ENCODE data around the gene SYDE2.
"Not testable (repeated sequence)": the region's sequence is repeated elsewhere in the genome, so short reads cannot be mapped to it uniquely, and the experiment has no call there.

SYDE2 gene

DNA sequence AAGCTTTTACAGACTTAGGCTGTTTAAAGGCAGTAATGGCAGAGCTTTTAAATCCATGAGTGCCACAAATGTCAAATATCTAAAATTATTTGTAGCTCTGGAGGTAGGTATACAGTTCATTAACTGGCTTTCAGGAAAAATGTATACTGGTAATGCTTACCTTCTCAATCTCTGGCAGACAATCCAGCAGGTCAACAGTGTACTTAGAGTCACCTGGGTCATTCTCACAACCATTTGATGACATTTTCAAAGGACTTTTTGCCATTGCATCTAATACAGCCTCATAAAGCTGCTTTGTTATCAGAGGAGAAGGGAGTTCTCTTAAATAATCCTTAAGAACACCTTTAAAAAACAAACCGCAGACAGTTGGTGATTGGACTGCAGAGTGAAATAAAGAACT lies 31.9 kb downstream of the SYDE2 start:
- DNase-seq (ENCODE audit: low read depth in 2 of 2) = no peak

GRCh38 chr1:85166351-85166750 lies 34.5 kb downstream of the SYDE2 start:
- no peak for DNase-seq (ENCODE audit: low read depth in 2 of 2)

DNA sequence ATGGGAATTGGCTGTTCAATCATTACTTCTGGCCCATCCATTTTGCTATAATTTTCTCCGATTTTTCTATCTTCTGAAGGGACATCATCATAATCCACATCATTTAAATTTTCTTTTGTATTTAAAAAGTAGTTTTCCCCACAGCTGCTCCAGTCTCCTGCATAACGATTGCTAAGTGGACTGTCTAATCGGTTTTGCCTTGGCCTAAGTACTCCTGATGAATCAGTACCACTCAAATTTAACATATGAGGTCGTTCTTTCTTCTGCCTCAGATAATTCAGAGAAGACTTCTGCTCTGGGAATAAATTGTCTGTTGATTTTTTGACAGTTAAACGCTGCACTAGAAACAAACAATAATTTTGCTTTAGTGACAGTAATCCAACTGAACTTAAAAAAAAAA lies 41.9 kb downstream of the SYDE2 start:
- DNase-seq (ENCODE audit: low read depth in 2 of 2) = no peak

- no peak for DNase-seq (ENCODE audit: low read depth in 2 of 2)
Observed at GRCh38 chr1:85157436-85157835, 43.4 kb downstream of the SYDE2 start.

- DNase-seq (ENCODE audit: low read depth in 2 of 2) = no peak
Observed at GRCh38 chr1:85153149-85153891, 47.5 kb downstream of the SYDE2 start.

DNA sequence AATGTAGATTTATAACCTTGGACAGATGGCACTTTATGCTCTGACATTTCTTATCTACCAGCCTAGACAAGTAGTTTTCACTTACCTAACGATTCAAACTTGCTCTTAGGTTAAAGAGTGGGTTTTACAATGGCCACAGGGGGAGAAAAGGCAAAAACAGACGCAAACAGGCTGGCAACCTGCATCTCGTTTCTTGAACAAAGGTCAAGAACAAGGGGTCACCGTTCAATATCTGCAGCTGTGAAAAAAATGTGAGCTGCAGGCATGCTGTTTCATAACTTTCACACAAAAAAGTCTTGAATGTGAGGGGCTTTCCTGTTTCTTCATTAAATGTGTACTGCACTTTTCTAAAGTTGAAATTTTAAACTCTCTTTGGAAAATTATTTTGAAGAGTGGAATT lies 49.4 kb downstream of the SYDE2 start:
- no peak for DNase-seq (ENCODE audit: low read depth in 2 of 2)

GRCh38 chr1:85149805-85150204 lies 51.0 kb downstream of the SYDE2 start:
- no peak for DNase-seq (ENCODE audit: low read depth in 2 of 2)

- no peak for DNase-seq (ENCODE audit: low read depth in 2 of 2)
Observed at GRCh38 chr1:85148524-85149250, 52.1 kb downstream of the SYDE2 start.

DNA sequence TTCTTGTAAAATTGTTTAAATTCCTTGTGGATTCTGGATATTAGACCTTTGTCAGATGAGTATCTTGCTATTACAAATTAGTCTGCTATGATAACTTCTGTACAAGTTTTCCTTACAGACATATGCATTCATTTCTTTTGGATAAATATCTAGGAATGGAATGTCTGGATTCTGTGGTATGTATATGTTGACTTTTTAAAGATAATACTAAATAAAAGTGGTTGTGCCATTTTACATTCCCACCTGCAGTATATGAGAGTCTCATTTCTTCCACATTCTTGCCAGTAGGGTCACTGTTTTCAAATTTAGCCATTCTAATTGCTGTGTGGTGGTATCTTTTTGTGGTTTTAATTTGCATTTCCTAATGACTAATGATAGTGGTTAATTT lies 53.9 kb downstream of the SYDE2 start:
- DNase-seq (ENCODE audit: low read depth in 2 of 2) = no peak

DNA sequence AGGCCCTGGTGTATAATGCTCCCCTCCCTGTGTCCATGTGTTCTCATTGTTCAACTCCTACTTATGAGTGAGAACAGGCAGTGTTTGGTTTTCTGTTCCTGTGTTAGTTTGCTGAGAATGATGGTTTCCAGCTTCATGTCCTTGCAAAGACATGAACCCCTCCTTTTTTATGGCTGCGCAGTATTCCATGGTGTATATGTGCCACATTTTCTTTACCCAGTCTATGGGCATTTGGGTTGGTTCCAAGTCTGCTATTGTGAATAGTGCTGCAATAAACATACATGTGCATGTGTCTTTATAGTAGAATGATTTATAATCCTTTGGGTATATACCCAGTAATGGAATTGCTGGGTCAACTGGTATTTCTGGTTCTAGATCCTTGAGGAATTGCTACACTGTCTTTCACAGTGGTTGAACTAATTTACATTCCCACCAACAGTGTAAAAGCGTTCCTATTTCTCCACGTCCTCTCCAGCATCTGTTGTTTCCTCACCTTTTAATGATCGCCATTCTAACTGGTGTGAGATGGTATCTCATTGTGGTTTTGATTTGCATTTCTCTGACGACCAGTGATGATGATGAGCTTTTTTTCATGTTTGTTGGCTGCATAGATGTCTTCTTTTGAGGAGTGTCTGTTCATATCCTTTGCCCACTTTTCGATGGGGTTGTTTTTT lies 54.4 kb downstream of the SYDE2 start:
- DNase-seq (ENCODE audit: low read depth in 2 of 2) = not testable (repeated sequence)

GRCh38 chr1:85144351-85144750 lies 56.5 kb downstream of the SYDE2 start:
- DNase-seq (ENCODE audit: low read depth in 2 of 2) = no peak

GRCh38 chr1:85142753-85143152 lies 58.1 kb downstream of the SYDE2 start:
- DNase-seq (ENCODE audit: low read depth in 2 of 2) = no peak

DNA sequence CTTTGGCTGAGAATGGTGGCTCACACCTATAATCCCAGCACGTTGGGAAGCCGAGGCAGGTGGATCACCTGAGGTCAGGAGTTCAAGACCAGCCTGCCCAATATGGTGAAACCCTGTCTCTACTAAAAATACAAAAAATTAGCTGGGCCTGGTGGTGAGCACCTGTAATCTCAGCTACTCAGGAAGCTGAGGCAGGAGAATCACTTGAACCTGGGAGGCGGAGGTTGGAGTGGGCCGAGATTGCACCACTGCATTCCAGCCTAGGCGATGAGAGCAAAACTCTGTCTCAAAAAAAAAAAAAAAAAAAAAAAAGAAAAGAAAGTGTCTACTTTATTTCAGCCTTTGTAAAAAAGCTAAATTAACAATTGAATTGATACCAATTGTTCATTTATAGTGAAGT lies 62.4 kb downstream of the SYDE2 start:
- DNase-seq (ENCODE audit: low read depth in 2 of 2) = not testable (repeated sequence)

DNA sequence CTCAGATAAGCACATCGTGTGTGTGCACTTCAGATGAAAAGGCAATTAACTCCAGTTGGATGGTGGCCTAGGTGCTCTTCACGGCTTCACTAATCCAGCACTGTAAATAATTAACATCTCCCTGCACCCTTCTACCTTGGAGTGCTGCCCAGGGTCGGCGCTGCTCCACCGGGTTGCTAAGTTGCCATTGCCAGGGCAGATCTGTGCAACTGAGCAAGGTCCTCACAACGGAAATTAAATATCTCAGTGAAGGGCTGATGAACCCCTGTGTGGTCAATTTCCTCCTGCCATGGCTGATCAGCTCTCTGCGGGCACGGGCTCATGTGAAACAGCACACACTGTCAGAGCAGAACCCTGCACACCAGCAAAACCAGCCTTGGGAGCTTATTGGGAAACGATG lies 63.2 kb downstream of the SYDE2 start:
- no peak for DNase-seq (ENCODE audit: low read depth in 2 of 2)

GRCh38 chr1:85135392-85135798 lies 65.4 kb downstream of the SYDE2 start:
- DNase-seq (ENCODE audit: low read depth in 2 of 2) = no peak

- DNase-seq (ENCODE audit: low read depth in 2 of 2) = no peak
Observed at GRCh38 chr1:85134583-85135391, 66.0 kb downstream of the SYDE2 start.

GRCh38 chr1:85133565-85134159 lies 67.2 kb downstream of the SYDE2 start:
- no peak for DNase-seq (ENCODE audit: low read depth in 2 of 2)

DNA sequence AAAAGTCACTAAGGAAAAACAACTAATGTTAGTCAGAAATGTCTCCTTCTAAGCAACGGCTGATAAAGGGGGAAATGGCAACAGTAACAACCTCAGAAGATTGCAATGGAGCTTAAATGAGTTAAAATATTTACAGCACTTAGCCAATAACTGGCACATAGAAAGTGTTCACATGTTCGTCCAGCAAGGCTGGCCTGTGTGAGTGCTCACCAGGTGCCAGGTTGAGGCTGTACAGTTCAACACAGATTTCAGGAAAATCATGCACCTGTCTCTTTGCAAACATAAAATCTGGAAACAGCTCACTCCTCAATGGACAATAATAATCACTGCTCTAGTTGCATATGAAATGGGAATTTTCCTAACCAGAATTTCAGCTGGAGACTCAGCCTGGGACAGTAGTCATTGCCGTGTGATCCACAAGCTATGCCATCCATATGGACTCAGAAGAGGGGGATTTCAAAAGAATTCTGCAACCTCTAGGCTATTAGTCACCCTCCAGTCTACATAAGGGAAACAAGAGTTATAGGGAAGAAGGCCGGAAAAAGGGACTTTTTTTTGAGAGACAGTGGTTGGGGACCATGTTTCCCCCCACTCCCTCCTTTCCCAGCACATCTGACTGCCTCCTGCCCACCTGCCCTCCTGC lies 68.6 kb downstream of the SYDE2 start:
- DNase-seq (ENCODE audit: low read depth in 2 of 2) = no peak

GRCh38 chr1:85128316-85128715 lies 72.5 kb downstream of the SYDE2 start:
- DNase-seq (ENCODE audit: low read depth in 2 of 2) = no peak

DNA sequence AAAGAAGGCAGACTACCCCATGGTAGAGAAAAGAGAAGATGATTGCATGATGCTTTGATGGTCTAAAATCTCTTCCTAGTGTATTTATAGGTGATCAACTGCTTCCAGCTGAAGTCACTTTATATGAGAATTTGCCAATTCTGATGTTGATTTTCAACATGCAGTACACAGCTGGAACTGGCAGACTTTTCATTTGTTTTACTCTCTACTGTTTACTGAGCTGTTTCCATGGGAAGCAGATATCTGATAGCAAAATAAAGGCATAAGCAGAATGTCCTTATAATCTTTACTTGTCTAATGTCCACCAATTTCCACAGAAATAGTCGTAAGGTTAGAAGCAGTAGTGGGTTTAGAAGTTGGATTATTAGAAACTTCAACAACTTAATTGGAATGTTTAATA lies 74.9 kb downstream of the SYDE2 start:
- no peak for DNase-seq (ENCODE audit: low read depth in 2 of 2)

GRCh38 chr1:85124091-85124490 lies 76.7 kb downstream of the SYDE2 start:
- no peak for DNase-seq (ENCODE audit: low read depth in 2 of 2)
